Measurements from ENCODE around the gene PITX2.

PITX2 gene

DNA sequence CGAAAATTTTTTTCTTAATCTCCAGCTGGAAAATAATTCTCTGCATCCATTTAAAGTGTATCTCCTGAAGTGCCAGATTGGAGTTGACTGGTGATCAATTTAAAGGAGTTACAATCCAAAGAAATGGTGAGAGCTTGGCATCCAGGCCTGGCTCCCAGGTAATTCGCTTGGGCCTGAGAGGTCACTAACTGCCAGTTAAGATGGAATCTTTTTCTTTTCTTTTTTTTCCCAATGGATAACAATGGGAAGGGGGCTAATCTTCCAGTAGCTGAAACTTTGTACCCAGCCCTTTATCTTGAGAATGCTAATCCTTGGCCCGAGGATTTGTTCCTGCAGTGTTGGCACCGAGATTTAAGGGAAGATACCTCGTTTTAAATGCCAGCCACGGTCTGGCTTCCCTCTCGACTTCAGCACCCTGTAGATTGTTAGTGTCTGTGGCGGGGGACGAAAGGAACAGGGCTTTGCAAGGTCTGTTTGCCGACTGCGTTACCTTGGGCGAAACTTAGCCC is 13.3 kb upstream of the PITX2 start:
- no peak for DNase-seq

DNA sequence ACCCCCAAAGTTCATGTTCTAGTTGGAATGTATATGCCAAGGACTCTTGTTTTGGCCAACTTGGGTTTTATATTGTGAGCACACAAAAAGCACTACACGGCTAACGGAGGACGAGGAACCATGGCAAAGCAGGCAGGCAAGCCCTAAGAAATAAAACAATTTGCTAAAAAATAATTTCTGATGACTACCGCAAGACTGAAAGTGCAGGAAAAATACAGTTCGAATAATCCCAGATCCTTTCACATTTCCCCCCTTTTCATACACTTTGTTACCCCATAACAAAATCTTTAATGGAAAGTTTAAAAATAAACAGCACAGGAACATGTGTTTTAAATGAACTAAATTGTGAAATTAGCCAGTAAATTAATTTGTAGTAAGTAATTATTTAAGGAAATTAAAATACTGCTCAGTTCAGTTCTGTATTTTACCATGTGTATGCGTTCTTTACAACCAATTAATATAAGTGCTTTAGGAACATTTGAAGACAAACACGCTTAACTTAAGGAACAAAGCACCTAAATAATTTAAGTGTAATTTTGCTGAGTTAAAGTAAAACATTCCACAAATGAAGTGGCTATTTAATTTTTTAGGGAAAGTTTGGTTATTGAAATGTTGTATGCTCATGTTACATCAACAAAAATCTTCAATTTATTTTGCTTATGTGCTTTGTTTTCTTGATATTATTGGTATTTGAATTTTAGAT is 12.4 kb upstream of the PITX2 start:
- no peak for DNase-seq

DNA sequence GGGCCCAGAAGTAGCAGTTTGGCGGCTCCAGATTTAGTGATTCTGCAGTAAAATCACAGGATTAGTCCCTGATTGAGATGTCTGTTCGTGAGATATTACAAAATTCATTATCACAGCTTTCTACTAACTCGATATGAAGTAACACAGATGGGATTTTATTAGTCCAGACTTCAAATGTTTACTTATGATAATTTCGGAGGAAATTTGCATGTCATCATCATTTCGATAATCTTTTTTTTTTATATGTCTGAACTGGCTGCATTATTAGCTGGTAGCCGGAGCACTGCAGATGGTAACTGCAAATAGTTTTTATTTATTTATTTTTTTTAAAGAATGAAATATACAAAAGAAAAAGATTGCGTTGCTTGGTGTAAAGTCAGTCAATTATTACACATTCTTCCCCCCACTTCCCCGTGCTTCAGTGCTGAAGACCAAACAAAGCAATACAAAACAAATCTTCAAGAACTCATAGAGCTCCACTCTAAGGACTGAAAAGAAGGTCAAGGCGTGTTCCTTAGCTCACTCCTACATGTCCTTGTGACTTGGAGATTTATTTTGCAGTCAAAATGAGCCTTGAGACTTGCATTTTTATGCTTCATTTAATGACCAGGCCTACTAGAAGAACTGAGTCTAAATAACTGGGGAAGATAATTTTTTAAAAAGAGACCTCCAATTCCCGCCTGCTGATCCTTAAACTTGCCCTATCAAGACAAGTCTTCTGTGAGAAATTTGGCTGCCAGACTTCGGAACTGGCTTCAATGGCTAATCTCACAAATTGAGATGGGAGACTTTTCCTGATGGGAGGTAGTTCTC is 11.7 kb upstream of the PITX2 start:
- DNase-seq = no peak

DNA sequence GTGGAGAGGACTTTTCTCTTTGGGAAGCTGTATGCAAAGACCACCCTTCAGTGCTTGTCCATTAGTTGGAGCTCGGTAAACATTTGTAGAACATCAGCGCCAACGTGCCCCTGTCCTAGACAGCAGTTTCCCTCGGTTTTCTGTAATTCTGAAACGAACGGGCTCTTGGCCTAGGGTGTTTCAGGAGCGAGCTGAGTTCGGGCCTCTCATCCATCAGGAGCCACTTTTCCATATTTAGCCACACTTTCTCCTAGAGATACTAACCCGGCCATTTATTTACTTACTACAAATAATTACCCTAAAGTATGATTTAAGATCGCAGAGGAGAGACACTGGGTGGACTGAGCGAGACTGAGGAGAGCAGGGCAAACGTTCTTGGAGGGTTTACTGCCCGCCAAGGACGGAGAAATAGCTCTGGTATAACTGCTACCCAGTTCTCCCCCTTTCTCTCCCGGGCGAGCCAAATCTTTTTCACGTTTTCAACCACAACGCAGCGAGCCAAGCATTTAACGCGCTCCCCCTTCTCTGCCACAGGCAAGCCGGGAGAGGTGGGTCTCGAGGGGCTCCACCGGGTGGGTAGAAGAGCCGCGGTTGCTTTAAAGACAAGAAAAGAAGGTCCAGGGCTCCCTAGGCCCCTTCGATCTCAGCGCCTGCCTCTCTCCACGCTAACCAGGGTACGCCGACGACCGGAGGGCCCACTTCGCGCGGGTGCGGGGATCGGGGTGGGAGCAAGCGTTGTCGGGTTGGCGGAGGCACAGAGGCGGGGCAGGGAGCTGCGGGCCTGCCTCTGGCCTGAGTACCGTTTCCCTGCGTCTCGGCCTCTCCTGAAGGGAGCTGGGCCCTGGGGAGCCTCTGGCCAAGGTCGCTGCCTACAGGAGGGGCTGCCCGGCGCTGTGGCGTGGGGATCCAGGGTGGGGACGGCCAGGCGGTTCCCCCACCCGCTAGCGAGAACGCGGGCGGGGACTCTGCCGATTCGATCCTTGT is 10.8 kb upstream of the PITX2 start:
- no peak for DNase-seq

DNA sequence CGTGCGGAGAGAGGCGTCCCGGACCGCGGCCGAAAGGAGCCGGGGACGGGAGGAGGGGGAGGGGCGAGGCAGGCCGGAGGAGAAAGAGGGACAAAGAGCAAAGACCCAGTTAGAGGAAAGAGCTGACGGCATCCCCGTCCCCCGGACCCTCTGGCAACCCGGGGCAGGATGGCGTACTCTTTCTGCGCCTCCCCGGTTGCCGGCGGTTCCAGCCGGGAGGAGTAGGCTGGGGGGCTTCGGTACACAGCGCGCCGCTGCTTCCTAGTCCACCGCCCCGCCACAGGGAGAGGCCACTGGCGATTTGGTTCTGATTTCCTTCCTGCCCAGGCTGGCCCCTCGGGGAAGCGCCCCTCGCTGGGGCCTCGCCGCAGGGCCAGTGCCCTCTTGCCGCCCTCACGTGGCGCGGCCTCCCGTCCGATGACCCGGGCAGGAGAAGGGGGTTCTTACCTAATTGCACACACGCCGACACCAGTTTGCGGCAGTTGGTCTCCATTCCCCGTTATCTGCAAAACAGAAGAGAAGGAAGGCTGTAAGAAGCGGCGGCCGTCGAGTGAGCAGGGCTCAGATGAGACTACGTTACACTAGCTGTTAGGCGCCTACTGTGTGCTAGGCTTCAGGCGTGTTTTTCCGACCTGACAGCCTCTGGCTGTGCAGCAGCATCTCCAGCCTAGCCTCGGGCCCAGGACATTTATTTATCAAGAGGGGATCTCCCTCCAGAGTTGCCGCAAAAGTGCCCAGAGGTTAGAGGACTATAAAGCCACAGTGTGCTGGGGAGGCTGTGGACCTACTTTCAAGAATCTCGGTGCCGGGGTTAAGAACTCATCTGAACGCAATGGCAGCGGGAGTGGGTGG is 9.9 kb upstream of the PITX2 start:
- no peak for DNase-seq

DNA sequence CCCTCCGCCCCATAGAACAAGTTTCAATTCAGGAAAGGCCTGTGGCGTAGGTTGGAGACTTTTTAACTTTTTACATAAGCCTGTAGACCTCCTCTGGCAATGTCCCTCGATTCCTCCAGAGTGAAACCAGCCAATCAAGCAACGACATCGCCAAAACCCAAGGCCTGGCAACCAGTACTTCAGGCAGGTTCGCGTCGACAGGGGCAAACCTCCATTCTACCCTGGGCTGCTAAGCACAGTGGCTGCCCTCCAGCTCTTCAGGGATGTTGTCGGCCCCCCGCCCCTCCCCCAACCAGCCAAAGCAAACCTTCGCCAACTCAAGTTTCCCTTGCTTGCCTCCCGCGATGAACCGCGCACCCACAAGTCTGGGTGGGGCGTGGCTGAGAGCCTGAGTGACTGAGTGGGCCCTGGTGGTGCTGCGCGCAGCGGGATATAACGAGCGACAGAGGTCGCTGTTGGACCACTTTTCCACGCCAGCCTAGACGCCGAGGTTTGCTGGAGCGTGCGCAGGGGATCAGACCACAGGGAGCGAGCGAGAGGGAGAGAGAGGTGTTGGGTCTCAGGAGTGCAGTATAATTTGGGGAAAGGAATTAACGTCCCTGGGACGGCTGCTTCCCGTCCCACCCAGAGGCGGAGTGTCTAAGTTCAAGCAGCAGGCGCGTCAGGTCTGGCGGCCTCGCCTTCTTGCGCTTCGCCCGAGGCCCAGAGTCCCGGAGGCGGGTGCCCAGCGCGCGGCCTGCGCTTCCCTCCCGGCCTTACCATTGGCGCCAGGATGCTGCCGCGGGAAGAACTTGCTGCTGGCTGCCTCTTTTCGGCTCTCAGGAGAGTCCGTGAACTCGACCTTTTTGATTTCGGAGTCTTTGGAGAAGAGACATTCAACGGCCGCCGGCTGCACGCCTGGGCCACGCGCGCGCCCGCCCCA is 9.0 kb upstream of the PITX2 start:
- DNase-seq = peak; percentile 76

DNA sequence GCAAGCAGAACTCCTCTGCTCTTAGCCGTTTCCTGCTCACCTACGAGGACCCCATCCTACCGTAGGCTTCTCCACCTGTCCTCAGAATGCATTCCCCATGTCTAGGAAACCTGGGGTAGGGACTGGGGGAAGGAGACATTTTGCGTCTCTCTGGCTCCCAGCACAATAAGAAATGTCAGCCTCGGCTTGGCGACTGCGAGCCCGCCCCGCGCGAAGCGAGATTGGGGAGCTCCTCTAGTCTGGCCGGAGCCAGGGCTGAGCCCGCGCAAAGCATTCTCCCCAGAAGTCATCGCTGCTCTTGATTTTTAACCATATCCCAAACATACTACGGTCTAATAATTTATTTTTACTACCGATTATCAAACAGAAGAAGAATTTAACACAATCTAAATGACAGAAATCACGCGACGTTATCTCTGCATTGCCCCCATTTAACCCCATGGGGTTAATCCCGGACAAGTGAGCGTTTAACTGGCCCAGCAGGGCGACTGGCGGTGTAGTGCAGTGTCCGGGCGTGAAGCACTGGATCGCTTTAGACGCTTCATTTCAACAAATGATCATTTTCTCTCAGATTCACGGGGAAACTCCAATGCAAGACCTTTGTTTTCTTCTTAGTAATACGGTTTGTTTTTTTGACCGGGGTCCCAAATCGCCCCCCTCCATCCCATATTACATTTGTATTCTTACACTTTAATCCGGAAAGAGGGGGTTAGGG is 8.0 kb upstream of the PITX2 start:
- DNase-seq = no peak

DNA sequence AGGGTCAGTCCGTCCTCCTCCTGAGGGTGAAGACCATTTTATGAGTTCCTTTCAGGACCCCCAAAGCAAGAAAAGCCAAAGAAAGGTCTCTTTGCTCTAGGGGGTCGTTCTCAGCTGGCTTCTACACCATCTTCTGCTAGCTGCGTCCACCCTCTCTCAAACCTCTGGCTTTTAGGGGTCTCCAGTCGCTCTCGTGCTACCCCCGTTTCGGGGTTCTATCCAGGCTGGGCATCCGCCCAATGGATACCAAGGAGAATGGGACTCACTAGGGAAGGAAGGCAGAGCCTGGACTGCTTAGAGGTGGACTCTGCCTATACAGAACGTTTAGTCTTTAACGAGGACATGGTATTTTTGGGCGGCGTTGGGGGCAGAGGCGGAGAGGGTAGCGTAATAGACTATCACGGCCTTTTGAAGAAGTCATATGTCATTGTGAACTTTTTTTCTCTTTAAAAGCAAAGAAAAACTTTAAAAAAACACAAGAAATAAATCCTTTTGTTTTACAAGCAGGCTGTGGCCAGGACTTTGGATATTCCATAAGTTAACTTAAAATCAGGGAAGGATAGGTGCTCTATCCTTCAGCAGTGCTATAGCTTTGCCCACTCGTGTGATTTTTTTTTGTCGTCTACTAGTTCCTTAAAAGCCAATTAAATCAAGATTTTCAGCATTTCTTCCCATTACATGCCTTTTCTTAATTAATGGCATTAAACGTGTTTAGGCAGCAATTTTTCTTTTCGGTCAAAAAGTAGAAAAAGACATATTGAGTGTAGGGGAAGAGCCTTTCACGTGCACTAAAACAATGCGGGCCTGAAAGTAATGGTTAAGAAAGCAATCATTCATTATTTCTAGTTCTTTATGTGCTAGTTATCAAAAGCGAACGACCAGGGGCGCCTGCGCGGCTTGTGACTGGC is 7.2 kb upstream of the PITX2 start:
- DNase-seq = no peak

DNA sequence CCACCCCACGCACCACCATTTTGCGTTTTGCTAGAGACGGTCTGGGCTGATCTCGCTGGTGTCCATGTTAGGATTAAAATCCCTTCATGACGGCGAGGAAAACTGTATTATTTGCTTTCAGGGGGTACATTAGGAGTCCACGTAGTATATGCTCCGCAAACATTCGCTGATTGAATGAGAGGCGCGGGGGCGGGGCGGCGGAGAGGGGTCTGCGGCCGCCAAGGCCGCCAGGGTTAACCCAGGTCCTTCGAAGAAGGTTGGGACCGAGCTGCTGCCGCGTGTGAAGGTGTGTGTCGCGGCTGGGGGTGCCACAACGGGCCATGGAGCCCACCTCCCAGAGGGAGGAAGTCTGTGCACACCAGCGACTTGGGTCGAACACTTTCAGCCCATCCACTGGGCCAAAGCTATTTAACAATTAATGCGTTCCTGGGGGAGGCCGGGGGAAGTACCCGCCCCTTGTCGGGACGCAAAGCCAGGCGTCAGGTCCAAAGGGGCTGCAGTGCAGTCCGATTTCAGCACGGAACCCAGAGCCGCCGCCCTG is 6.4 kb upstream of the PITX2 start:
- DNase-seq = no peak

DNA sequence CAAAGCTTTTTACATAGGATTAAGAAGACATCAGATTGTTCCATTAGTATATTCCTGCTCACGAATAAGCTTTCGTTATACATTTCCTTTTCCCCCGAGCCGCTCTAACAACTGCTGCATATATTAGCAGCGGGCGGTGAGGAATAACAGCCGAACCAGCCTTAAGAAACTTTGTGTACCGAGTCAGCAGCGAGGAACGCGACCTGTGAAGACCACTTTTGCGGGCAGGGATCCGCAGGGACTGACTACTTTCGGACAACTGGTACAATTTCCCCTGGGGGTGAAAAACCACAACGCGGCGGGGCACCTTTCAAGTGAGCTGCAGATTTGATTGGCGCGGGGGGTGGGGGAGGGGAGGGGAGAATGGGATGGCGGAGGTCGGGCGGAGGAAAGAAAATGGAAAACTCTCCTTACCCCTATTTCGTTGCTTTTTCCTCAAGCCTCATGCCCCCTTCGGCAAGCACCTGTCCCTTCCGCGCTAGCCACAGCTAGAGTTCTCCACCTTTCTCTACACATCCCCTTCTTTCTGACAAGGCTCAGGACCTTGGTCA is 5.9 kb upstream of the PITX2 start:
- no peak for DNase-seq

DNA sequence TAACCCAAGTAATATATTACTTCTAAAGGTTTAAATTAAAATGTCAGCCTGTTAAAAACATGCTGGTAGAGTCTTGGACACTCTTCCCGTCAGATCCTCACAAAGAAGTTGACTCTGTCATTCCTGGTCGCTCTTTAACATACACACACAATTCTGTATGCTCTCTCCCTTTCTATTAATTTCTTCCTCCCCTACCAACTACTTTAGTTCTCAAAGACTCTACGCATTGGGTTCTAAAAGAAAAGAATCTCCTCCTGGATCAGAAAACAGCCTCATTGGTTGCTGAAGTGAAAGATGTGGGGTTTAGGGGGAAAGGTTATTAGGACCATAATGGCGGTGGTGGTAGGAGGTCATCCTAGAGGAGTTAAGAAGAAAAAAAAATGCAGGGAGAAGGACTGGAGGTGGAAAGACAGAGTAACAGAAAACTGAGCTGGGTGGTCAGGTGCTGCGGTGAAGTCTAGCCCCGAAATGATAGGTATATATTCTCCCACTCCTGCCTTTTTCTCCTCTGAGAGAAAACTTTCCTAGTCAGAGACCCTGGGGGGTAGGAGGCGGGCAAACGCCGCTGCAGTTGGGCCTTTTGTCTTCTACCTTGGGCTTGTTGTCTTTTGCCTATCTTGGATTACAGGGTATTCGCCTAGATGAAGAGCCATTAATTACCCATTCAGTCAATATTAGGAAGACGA is 5.2 kb upstream of the PITX2 start:
- DNase-seq = no peak

DNA sequence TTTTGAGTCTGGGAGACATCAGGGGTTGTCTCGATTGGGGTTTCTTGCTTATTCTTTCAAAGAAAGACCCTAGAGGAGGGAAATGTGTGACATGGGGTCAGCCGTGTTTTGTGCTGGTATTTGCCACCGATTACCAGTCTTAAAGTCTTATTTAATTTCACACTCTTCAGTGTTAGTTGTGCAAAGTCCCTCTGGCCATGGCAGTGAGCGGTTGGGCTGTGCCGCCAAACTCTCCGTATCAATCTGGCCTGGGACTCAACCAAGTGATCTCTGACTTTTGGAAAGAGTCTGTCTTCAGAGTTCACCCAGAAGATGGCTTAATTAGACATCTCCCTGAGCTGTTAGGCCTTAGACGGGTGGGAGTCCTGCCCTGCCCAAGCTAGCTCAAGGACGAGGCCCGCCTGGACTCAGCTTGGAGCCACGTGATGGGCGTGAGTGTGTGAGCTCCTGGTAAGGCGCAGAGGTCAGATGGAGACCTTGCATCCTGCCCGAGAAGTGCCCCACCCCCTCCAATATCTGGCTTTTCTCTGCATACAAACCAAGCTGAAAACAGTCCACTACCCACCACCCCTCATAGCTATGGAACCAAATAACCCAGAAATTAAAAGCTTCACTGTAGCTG is 3.8 kb upstream of the PITX2 start:
- DNase-seq = no peak

DNA sequence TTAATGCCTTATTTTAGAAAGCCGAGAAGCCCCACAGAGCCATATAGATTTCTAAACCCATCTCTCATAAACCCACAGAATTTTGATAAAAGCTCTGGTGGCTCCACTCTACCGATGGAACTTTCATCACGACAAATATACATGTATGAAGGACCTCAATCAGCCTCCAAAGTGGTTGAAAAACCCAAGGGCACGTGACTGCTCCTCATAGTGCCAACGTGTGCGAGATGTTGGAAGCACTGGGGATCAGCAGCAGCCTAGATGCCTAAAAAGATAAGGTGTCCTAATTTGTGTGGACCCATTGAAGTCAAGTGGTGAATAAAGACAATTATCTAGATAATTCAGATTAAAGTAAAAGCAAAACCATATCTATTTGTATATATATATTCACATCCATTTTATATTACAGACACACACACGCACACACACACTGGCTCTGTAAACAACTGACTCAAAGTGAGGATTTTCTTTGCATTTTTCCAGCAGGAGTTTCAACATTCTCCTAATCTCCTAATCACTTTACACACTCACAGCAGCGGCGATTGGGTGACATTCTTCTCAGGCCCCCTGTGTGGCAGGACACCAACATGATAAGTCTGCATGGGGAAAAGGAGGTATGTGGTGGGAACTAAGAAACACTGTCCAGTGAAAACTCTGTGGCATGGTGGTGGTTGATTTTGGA is 2.8 kb upstream of the PITX2 start:
- no peak for DNase-seq

DNA sequence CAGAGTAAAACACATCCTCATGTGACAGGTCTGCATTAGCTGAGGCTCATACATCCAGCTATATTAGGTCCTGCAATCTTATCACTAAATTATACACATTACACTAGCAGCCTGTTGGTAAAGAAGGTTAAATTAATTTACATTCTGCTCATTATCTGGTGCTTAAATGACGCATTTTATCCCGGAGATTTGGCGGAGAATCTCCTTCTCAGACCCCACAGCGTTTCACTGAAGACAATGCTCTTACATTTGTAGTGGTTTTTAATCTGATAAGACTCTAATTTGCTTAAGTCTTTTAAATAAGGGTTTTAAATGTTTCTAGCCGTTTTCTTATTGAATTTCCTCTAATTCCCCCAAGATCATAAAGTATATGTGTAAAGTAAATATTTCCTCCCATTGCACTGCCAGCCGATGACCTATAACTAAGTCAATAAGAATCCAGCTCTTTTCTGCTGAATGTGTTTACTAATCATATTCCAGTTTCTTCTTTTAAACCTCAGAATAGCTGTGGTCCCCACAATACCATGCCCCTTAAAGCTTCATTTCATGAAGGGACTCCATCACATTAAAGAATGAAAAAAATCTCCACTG is 2.1 kb upstream of the PITX2 start:
- DNase-seq = no peak

DNA sequence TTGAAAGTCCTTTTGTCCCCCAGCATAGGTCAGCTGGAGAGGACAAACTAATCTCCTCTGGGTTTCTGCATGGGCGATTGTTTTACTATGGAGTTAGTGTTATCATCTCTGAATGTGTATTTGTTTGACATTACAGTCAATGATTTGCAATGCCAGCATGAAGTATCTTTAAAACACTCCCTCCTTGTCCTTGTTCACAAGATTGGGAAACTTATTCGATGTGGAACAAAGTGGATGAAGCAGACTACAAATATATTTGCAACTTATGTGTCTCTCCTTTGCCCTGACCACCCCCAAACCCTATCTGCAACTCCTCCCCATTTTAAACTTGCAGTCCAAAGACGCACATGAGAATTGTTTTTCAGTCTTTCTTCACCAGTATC is 1.5 kb upstream of the PITX2 start:
- no peak for DNase-seq

DNA sequence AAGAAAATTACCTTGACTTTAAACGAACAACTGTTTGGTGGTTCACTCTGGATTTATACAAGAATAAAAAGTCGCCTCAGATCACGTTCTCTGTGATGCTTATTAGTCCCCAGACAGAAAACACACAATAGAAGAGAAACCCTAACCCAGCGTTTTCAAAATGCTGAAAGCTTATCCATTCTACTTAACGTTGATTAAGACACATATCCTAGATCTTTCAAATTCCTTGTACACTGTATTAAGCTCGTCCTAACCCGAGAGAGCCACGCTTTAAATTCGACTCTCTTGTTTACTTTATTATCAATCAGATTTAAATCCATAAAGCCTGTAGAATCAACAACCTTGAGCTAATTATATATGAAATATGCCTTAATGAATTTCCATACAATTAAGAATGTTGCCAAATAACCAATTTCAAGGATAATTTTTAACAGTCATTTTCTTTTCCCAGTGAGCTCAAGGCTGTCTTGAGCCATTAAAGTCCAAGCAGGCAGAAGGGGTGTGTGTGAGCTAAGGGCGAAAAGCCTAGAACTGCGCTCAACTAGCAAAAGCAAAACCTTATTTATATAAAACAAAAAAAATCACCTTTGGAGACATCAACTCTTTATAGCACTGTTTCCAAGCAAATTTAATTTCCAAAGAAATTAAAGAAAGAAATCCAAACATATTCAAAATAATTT is 981 bp upstream of the PITX2 start:
- DNase-seq = no peak
